Gastroesophageal sphincter (tissue), 4 donors: Measurements from ENCODE around the gene SEPTIN2. TPM values are rescaled to one million over a fixed set of nuclear protein-coding genes. Genes with fewer than 3 reads are reported as not detected.
"Not testable (repeated sequence)": the region's sequence is repeated elsewhere in the genome, so short reads cannot be mapped to it uniquely, and the experiment has no call there.

Experiments
- ATAC-seq: fragments of 150-250 bp; one replicate; pipeline ENCODE4 v1.9.1; 2016; ENCODE audit warnings: mild to moderate bottlenecking, moderate library complexity
- H3K27ac ChIP-seq, 4 donors: fragments of 200-600 bp; sonication (generic) in 3 of 4; 1 replicate in 3 of 4; 2 replicates in 1 of 4; pipeline ENCODE4 v1.5.1; 2016 to 2019
- H3K27me3 ChIP-seq: fragments of 200-600 bp; sonication (generic); one replicate; pipeline ENCODE4 v1.5.1; 2019
- H3K36me3 ChIP-seq, 2 donors: fragments of 200-600 bp; sonication (generic); one replicate each; pipeline ENCODE4 v1.5.1; 2019; ENCODE audit warnings: control low read depth in 1 of 2
- H3K4me1 ChIP-seq, 3 donors: fragments of 200-600 bp; sonication (generic); 1 replicate in 2 of 3; 2 replicates in 1 of 3; pipeline ENCODE4 v1.5.1; 2016 to 2019; ENCODE audit warnings: control low read depth in 2 of 3
- H3K4me3 ChIP-seq, 2 donors: fragments of 200-600 bp; sonication (generic); one replicate each; pipeline ENCODE4 v1.5.1; 2019; ENCODE audit warnings: mild to moderate bottlenecking in 1 of 2, moderate library complexity in 1 of 2
- H3K9me3 ChIP-seq, 3 donors: fragments of 200-600 bp; sonication (generic); one replicate each; pipeline ENCODE4 v1.5.1; 2017 to 2019; ENCODE audit warnings: control low read depth in 2 of 3
- CTCF ChIP-seq, 4 experiments: fragments of 200-600 bp in 2 of 4; fragments of 450-650 bp in 2 of 4; sonication (generic) in 1 of 4; IDR thresholded peaks; one replicate each; pipeline ENCODE4 v1.5.1; 2017 to 2019; ENCODE audit warnings: antibody characterized with exemption in 4 of 4, mild to moderate bottlenecking in 2 of 4, moderate library complexity in 2 of 4
- EP300 ChIP-seq: sonication (generic); formaldehyde crosslinking; IDR thresholded peaks from one replicate; pipeline ENCODE4 v1.6.1; 2017; ENCODE audit warnings: antibody characterized with exemption, mild to moderate bottlenecking
- POLR2A ChIP-seq, 2 donors: fragments of 450-650 bp; IDR thresholded peaks; one replicate each; pipeline ENCODE4 v1.6.1; 2017; ENCODE audit warnings: antibody characterized with exemption in 2 of 2, mild to moderate bottlenecking in 2 of 2, moderate library complexity in 1 of 2
- POLR2AphosphoS5 ChIP-seq: sonication (generic); formaldehyde crosslinking; IDR thresholded peaks from one replicate; pipeline ENCODE4 v1.6.1; 2017; ENCODE audit warnings: antibody characterized with exemption
- WGBS, 2 donors: methylation state at CpG; one replicate each; pipeline ENCODE4 v1.1.5; 2018; ENCODE audit warnings: low coverage in 1 of 2; 5-methylcytosine and 5-hydroxymethylcytosine counted together
- total RNA-seq, 4 donors: library from RNA; depleted of rRNA; stranded (reverse); fragments of >200 nt; gene quantifications; one replicate each; pipeline ENCODE4 v1.1.0, GENCODE V29; 2016

SEPTIN2 gene
- total RNA-seq, 4 donors from 2014 or later, result 317 to 360 (median 330) TPM

DNA sequence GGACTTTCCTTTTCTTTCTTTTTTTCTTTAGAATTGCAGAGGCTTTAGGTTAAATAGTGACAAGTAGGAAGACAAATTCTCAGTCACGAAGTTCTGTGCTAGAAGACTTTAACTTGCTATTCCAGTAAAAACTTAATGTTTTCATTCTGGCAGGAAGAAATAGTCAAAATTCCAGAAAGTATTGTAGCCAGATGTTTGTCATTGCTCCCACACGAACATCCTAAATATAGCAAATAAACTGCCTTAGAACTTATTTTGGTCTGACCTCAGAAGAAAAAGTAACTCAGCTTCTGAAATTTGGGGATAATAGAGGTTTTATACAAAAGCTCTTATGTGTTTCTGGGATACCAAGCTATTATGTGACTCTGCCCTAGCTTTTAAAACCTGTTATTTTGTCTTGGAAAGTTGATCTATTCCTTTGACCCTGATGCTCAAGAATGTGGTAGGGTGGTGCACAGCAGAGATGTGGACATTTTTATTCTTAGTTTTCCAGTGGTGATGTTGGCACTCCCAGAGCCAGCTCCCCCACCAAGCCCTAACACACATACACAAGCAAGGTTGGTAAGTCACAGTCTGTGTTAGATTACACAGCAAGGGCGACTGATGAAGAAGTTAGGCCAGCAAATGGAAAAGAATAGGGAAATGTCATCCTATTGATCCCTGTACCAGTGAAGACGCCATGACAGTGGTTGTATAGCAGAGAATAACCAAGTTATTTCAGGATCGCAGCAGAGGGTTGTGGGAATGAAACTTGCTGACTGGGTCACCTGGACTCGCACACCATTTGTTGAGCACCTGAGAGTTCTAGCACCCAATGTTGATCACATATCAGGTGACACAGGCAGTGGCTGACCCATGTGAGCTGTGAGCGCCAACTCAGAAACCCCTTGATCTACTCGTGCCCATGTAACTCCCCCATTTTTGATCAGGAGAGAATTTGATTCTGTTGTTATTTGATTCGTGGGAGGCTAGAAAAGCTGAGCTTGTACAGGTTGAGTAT is 64.1 kb downstream of the SEPTIN2 start:
- ATAC-seq, result peak; percentile 36
- Histone ChIP-seq H3K27me3 (no peaks in the 10 kb centered on the region), H3K27ac (peak overlapping the region in 3 of 4 donors; percentile 42 to 63 (median 58)), H3K36me3 (peaks cover 0 to 24% of the 10 kb centered on the region in 2 donors), H3K4me3 (no peak overlapping the region), H3K4me1 (peaks cover 3 to 45% (median 20%) of the 10 kb centered on the region in 3 donors), H3K9me3 (no peaks in the 10 kb centered on the region)
- WGBS, 2 donors, result 62 to 72% methylated on average over 7 to 8 of the region's 9 CpGs
- TF ChIP-seq EP300 (no peak), CTCF (IDR thresholded peaks at IDR 0.05) (no peak), POLR2A (IDR thresholded peaks at IDR 0.05) (no peak), POLR2AphosphoS5 (no peak)

GRCh38 chr2:241381872-241382271 is 66.1 kb downstream of the SEPTIN2 start:
- Histone ChIP-seq H3K27me3 (no peaks in the 10 kb centered on the region), H3K36me3 (peaks cover 0 to 5% of the 10 kb centered on the region in 2 donors), H3K4me1 (peaks cover 3 to 45% (median 20%) of the 10 kb centered on the region in 3 donors), H3K4me3 (no peak overlapping the region), H3K27ac (no peak overlapping the region), H3K9me3 (no peaks in the 10 kb centered on the region)
- no peak for ATAC-seq
- WGBS, 2 donors, result 39 to 48% methylated on average over 3 to 4 of the region's 4 CpGs
- TF ChIP-seq POLR2AphosphoS5 (no peak), EP300 (no peak), CTCF (IDR thresholded peaks at IDR 0.05) (no peak), POLR2A (IDR thresholded peaks at IDR 0.05) (no peak)

- not testable (repeated sequence) for H3K27ac ChIP-seq, H3K9me3 ChIP-seq, H3K4me3 ChIP-seq, ATAC-seq, H3K27me3 ChIP-seq
- Histone ChIP-seq H3K4me1 (peaks cover 0 to 21% (median 3%) of the 10 kb centered on the region in 3 donors), H3K36me3 (peaks cover 0 to 22% of the 10 kb centered on the region in 2 donors)
- WGBS, 2 donors, result 93 to 94% methylated on average over 7 of the region's 7 CpGs
Observed at GRCh38 chr2:241385450-241385849, 69.7 kb downstream of the SEPTIN2 start.

GRCh38 chr2:241386519-241386918 is 70.8 kb downstream of the SEPTIN2 start:
- Histone ChIP-seq H3K27ac (no peak overlapping the region), H3K27me3 (no peaks in the 10 kb centered on the region), H3K4me1 (peaks cover 0 to 18% (median 3%) of the 10 kb centered on the region in 3 donors), H3K36me3 (peaks cover 0 to 22% of the 10 kb centered on the region in 2 donors), H3K4me3 (no peak overlapping the region), H3K9me3 (no peaks in the 10 kb centered on the region)
- TF ChIP-seq EP300, result no peak
- no peak for TF ChIP-seq POLR2AphosphoS5
- no peak for TF ChIP-seq POLR2A (IDR thresholded peaks at IDR 0.05)
- no peak for TF ChIP-seq CTCF (IDR thresholded peaks at IDR 0.05)
- ATAC-seq, result no peak
- 79 to 92% methylated on average over 6 of the region's 6 CpGs for whole genome bisulfite sequencing, 2 donors

- no peak overlapping the region for H3K4me3 ChIP-seq
Observed at GRCh38 chr2:241389697-241390096, 74.0 kb downstream of the SEPTIN2 start.

More at GRCh38 chr2:241389697-241390096, 74.0 kb downstream of the SEPTIN2 start:
- TF ChIP-seq POLR2A (IDR thresholded peaks at IDR 0.05) (no peak), CTCF (IDR thresholded peaks at IDR 0.05) (no peak), POLR2AphosphoS5 (no peak), EP300 (no peak)
- Histone ChIP-seq H3K9me3 (no peaks in the 10 kb centered on the region), H3K27ac (no peak overlapping the region), H3K36me3 (peaks cover 0 to 18% of the 10 kb centered on the region in 2 donors), H3K4me1 (peaks cover 0 to under 1% (median 0%) of the 10 kb centered on the region in 3 donors), H3K27me3 (no peaks in the 10 kb centered on the region)
- ATAC-seq, result no peak
- WGBS, 2 donors, result 83% methylated on average over 2 of the region's 2 CpGs; no CpG with 5 or more reads in 1 of the 2 donors
